IPS DF 4.7 (cell line): ENCODE results near the gene BANP.
"Not testable (repeated sequence)": the region's sequence is repeated elsewhere in the genome, so short reads cannot be mapped to it uniquely, and the experiment has no call there.

Source experiments
- DNase-seq: peaks from one replicate; pipeline ENCODE4 v3.0.0-alpha.2; 2013; ENCODE audit warnings: low spot score; ENCODE audit errors: extremely low read depth

Gene BANP

DNA sequence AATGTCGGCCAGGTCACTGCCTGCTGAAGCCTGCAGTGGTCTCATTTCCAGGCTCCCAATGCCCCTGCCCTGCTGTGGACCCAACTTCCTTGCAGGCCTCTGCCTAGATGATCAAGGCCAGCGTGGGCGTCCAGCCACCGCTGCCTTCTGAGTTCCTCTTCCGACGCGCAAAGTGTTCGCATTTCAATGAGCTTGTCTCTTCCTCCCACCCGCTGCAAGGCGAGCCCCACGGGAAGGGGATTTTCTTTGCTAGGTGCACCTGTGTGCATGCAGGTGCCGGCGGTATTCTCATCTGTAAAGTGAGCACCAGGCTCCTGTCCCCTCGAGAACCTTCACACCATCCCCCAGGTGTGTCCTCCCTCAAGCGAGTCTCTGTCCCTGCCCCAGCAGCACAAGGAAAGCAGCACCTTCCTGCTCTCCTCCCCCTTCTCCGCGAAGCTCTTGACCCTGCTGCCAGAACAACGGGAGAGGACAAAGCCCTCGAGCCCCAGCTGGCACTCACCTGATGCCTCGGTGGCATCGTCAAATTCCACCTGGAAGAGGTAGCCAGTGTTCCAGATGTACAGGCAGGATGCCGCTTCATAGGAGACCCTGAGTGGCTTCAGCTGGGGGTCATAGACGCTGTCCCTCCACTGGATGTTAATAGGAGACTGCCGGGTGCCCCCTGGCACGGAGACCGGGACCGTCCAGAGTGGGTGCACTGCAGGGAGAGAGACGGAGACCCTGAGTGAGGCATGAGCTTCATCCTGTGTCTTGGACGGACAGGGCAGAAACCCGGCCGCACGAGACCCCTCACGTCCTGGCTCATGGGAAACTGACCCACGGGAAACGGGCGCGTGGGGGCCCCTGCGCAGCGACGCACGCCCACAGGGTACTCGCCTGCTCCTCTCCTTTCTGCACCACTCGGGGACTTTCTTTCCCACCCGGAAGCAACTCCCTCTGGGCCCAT lies 24.7 kb upstream of the BANP start:
- no peak for DNase-seq

DNA sequence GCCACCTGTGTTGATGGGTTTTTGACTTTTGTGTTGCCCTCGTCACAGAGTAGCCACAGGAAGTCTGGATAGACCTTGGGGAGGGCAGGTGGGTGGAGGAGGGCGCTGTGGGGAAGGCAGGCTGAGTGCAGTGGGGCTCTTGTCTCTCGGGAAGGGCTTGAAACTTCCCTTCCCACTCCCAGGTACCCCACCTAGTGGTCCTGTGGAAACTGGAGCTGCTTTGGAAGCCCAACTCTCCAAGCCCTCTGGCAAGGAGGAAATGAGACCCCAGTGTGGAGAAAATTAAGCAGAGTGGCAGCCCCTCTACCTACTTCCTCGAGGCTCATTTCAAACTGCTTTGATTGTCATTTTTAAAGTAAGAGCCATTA lies 24.1 kb upstream of the BANP start:
- no peak for DNase-seq

DNA sequence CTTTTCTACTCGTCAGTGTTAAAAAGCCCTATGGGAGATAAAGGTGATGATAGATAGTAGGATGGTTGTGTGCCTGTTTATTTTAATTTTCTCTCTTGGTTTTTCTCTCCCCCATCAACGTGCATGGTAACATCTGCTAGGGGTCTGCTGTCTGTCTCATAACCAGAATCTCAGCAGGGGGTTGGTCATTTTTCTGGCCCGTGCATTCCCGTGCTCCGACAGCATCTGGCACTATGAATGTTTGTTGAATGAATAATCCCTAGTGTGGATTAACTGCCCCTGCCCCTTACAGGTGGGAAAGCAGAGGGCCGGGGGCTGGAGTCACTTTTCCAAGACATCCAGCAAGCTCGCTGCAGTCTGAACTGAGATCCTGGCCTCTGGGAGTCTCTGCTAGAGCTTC lies 21.2 kb upstream of the BANP start:
- no peak for DNase-seq

DNA sequence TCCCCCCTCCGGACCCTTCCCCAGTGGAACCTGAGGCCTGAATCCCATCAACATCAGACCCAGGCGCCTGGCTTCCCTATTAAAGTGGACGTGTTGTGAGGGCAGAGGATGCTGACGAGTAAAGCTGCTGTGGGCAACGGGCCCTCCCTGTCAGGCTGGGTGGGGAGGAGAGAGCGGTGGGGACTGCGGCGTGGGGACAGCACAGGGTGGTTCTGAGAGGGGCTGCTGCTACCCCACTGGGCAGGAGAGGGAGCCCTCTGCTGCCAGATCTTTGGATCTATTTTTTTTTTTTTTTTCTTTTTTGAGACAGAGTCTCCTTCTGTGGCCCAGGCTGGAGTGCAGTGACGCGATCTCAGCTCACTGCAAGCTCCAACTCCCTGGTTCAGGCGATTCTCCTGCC lies 20.8 kb upstream of the BANP start:
- DNase-seq: no peak

DNA sequence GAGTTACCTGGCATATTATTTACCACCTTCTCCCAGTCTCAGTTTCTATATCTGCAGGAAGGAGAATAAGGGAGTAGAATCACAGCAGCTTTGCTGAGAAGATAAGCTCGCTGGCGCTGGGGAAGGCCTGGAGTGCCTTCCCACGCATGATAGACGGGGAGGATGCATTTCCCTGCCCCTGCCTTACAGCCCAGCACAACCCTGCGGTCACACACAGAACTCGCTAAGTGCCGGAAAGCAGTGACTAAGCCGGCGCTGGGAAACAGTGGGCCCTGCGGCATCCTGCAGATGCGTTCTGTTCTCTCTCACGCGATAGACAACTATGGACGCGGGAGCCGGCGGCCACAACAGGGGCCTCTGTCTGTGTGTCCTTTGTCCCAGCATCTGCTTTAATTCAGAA lies 19.7 kb upstream of the BANP start:
- no peak for DNase-seq

DNA sequence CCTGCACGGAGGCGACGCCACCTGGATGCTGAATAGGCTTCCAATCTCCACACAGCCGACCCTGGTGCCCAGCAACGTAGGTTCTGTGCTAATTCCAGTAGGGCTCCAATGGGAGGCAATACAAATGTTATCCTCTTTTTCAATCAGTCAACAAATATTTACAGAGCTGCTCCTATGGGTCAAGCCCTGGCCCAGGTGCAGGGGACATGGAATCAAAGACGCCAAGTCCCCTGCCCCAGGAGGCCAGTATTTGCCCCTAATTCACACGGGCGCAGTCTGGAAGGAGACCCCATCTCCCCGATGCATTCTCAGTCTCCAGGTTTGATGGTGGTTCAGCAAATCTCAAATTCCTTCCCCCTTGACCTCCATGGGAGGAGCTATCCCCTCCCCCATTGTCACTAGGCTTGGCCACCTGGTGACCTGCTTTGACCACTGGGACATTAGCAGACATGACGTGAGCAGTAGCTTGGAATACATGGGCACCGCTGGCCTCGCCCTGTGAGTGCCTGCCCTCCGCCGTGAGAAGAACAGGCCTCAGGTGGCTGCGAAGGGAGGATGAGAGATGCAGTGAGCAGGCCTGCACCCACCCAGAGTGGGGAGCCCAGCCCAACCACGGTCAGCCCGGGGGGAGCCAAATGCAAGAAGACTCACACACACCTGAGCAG lies 18.6 kb upstream of the BANP start:
- DNase-seq: not testable (repeated sequence)

DNA sequence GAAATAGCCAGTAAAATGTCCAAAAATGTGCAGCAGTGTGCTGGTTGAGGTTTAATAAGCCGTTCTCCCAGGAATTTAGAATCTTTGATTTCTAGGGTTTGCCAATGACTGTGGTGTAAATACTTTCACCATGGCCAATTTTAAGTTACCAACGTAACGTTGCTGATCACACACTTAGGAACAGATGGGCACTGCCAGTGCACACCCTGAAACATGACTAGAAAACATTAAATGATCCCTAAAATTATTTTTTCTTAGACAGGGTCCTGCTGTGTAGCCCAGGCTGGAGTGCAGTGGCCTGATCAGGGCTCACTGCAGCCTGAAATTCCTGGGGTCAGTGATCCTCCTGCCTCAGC lies 18.1 kb upstream of the BANP start:
- DNase-seq: no peak

DNA sequence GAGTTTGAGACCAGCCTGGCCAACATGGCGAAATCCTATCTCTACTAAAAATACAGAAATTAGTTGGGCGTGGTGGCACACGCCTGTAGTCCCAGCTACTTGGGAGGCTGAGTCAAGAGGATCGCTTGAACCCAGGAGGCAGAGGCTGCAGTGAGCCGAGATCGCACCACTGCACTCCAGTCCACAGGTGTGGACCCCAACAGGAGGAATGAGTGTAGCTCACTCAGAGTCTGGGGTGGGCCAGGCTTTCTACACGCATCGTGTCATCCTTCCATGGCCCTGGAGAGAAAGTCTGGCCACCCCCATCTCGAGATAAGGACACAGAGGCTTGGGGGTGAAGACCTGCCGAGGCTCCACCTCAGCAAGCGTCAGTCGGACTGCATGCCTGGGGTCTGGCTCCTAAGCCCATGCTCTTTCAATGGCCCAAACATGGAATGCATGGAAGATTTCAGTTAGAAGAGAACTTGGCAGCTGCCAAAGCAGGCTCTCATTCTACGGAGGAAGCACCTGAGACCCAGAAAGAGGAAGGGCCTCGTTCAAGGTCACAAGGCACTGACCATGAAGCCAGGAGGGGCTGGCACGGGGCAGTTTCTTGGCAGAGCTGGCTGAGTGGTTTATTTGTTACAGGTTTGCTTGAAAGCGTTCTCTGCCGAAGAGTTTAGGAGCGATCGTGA lies 16.3 kb upstream of the BANP start:
- DNase-seq: not testable (repeated sequence)

DNA sequence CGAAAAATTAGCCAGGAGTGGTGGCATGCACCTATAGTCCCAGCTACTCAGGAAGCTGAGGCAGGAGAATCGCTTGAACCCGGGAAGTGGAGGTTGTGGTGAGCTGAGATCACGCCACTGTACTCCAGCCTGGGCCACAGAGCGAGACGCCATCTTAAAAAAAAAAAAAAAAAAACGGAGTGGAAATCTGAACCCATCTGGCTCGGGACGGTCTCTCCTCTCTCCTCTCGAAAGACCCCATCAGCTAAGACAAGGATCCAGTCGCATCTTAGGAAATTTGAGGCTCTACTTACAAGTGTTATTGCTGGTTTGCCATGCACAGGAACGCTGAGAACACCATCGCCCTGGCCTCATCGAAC lies 15.2 kb upstream of the BANP start:
- not testable (repeated sequence) for DNase-seq

DNA sequence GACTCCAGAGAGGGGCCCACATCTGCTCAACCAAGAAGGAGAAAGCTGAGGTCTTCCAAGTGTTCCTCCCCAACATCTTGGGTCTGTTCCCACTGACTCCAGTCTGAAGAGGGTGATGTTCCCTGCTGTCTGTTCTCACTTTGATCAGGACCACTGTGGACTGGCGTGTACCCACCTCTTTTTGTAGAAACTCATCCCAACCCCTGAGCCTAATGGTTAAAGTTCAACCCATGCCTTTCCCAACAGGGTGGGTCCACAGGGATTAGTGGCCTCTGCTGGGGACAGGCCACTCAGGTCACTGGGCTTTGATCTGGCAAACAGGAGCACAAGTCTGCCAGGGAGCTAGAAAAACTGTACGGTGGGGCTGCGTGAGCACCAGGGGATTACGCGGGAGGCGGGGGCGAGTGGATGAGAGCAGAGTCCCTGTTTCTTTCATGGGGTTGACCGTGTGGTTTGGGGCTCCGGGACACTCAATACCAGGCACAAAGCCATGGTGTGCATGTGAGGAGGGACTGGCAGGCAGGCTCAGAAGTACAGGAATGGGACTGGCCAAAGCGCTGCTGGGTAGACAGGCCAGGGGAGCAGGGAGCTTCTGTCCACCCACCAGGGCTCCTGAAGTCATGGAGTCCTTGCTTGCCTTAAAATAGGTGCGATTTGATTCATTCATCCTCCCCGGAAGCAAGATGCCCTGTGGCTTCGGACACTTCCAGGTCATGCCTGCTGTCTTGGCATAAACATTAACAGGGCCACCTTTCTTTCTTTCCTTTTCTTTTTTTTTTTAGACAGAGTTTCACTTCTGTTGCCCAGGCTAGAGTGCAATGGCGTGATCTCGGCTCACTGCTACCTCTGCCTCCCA lies 14.6 kb upstream of the BANP start, which contains the start of gene CA5A:
CA5A (minus strand) TSS at position 155 of the 856 bp plus-strand sequence; CDS start at position 76, 79 bp downstream.
- no peak for DNase-seq

DNA sequence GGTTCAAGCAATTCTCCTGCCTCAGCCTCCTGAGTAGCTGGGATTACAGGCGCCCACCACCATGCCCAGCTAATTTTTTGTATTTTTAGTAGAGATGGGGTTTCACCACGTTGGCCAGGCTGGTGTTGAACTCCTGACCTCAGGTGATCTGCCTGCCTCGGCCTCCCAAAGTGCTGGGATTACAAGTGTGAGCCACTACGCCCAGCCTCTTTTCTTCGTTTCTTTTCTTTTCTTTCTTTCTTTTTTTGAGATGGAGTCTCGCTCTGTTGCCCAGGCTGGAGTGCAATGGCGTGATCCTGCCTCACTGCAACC lies 14.0 kb upstream of the BANP start:
- not testable (repeated sequence) for DNase-seq

DNA sequence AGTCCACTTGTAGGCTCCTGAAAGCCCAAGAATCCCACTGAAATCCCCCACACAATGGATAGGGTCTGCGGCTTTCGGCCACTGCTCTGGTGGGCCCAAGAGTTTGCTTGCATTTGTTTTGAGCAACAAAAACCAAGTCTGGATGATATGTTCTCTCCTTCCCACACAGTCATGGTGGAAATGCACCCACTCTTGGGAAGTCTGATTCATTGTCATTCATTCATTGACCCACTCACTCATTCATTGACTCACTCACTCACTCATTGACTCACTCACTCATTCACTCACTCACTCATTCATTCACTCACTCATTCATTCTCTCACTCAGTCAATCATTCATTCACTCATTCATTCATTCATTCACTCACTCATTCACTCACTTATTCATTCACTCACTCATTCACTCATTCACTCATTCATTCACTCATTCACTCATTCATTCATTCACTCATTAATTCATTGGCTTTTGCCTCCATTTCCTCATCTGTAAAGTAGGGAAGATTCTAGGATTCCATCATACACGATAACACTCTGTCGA lies 12.8 kb upstream of the BANP start:
- no peak for DNase-seq

DNA sequence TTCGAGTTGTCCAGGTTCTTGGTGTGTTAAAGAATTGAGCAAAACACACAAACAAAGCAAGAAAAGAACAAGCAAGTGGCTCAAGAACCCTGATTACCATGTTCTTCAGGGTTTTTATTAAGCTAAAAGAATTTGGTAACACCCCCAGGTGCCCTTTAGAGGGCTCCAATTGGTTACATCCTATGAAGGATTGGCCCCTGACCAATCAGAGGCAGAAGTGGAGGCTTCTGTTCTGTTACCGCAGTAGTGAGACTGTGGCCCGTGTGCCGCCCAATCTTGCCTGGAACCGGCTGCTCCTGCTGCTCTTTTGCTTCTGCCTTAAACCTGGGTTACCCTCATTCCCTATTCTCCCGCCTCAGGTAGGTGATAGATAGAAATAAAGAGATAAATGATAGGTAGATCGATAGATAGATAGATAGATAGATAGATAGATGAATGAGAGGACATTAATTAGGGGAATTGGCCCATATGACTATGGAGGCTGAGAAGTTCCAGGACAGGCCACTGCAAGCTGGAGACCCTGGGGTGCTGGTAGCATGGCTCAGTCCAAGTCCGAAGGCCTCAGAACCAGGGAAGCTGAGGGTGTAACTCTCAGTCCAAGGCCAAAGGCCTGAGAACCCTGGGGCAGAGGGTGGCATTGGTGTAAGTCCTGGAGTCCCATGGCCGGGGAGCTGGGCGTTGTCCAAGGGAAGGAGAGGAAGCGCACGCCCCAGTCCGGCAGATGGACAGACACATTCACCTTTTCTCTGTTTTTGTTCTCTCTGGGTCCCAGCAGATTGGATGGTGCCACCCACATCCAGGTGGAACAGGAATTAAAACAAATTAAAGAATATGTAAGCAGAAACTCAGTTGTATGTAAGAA lies 11.4 kb upstream of the BANP start:
- DNase-seq: no peak

DNA sequence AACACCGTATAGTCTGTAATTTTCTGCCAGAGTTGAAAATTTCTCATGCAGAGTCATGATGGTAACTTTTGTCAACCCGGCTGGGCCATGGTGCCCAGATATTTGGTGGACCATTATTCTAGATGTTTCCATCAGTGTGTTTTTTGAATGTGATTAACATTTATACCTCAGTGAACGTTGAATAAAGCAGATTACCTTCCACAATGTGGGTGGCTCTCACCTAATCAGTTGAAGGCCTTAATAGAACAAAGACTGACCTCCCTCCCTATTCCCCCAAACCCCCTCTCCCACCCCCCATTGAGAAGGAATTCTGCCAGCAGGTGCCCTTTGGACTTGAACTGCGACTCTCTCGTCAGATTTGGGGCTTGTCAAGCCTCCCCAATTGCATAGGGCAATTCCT lies 8.6 kb upstream of the BANP start:
- no peak for DNase-seq

DNA sequence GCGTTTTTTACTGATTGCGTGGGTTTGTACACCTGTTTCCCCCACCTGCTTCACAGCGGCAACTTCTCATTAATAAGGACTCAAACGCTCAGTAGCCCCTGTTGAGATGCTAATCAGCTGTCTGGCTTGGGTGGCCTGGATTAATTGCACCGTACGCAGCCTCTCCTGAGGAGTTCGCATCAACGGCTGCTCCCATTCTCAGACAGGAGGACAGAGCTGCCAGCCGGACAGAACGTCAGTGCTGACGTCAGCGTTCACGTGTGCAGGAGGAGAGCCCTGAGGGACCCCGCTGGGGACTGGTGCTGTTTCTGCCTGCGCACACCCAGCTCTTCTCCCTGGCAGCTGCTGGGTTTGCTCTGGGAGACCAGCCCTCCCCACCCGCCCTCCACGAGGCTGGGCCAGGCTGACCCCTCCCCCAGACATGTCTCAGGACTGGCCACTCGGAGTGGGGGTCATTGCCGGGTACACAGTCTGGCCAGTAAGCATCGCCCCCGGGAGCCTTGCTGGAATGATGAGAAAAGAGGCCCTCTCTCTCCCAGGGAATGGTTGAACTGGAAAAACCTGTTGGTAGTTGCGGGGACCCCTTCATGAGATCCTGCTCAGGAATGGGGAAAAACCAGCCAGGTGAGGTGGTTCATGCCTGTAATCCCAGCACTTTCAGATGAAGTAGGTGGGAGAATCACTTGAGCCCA lies 5.7 kb upstream of the BANP start:
- no peak for DNase-seq

DNA sequence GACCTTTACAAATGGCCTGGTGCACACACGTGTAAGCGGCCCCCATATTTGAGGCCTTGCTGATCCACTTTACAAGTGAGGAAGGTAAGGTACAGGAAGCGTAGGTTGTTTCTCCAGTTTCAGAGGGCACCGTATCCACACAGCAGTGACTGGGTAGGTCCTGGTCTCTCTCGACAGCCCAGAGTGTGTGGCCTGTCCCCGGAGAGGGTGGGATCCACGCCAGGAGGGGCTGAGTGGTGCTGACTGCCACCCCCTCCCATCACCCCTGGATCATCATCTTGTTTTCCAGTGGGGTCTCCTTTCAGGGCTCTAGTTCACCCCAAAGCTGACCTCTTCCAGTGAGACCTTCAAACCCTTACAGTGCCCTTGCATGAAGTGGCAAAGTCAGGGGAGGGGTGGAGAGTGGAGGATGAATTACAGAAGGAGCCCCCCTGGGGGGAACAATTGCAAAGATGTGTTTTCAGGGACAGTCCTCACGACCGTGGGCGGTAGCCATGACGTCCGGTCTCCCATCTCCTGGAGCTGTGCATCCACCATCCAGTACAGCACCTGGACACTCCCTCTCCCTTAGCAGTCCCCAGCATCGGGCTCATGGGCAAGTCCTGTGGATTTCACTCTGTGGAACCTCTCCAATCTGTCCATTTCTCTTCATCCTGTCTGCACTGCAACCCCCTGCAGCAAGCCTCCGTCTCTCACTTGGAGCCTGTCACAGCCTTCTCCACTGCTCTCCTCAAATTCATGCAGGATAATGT lies 4.5 kb upstream of the BANP start:
- DNase-seq: no peak

DNA sequence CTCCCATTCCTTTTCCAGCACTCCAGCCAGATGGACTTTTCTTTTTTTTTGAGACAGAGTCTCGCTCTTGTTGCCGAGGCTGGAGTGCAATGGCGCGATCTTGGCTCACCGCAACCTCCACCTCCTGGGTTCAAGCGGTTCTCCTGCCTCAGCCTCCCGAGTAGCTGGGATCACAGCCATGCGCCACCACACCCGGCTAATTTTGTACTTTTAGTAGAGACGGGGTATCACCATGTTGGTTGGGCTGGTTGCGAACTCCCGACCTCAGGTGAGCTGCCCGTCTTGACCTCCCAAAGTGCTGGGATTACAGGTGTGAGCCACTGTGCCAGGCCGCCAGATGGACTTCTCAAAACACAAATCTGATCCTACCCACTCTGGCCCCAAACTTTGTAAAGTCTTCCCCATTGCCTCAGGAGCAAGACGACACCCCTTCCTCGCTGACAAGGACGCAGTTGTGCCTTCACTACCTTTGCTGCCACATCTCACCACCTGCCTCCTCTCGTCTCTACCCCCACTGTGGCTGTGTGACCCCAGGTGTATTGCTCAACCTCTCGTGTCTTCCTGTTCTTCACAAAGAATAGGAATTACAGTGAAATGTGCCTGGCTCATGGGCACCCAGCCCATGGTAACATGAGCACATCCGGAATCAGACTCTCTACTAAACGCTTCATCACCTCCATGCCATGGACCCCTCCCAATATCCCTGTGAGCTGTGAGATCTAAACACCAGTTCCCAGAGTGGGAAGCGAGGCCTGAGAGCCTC lies 3.7 kb upstream of the BANP start:
- DNase-seq: no peak

DNA sequence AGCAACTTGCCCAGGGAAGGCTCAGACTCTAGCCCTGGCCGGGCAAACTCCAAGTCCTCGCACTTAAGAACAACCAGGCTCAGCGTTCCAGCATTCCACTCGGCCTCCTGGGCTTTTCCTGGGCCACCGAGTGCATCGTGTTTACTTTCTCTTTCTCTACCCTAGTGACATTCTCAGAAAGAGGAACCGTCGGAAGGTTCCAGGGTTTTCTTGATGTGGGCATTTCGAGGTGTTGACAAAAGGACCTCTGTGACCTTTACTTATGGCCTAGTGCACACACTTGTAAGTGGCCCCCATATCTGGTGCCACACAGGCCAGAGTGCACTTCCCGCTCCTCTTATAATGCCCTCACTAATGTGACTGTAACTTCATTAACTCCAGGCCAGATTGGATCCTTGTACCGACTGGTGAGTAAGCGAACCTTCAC lies 3.1 kb upstream of the BANP start:
- DNase-seq: no peak
